Right lobe of liver (tissue), 6 donors: ENCODE results near the gene BANP. TPM values are rescaled to one million over a fixed set of nuclear protein-coding genes. Genes with fewer than 3 reads are reported as not detected.
A peak's percentile ranks its signal among the peaks of the same experiment; 100 is the strongest.
"Not testable (repeated sequence)": the region's sequence is repeated elsewhere in the genome, so short reads cannot be mapped to it uniquely, and the experiment has no call there.

Experiments used
- ATAC-seq, 4 donors: fragments of 200-7000 bp; cut with Tn5 transposase; one replicate each; pipeline ENCODE4 v1.9.1; 2020; ENCODE audit warnings: mild to moderate bottlenecking in 4 of 4, moderate library complexity in 4 of 4
- DNase-seq, 3 donors: peaks; one replicate each; pipeline ENCODE4 v3.0.0-alpha.2; 2020
- H3K27ac ChIP-seq, 3 donors: fragments of 200-600 bp; one replicate each; pipeline ENCODE4 v1.8.0; 2022
- H3K27me3 ChIP-seq, 2 donors: fragments of 200-600 bp; one replicate each; pipeline ENCODE4 v1.8.0; 2022
- H3K36me3 ChIP-seq, 4 donors: fragments of 200-600 bp; sonication (generic) in 1 of 4; one replicate each; pipeline versions ENCODE4 v1.5.1 to v1.8.0; 2017 to 2022; ENCODE audit warnings: control low read depth in 1 of 4
- H3K4me1 ChIP-seq, 4 donors: fragments of 200-600 bp; sonication (generic) in 1 of 4; one replicate each; pipeline versions ENCODE4 v1.5.1 to v1.8.0; 2017 to 2022; ENCODE audit warnings: control low read depth in 1 of 4
- H3K4me3 ChIP-seq, 3 donors: fragments of 200-600 bp; one replicate each; pipeline ENCODE4 v1.8.0; 2022
- H3K9me3 ChIP-seq, 4 donors: fragments of 200-600 bp; sonication (generic) in 1 of 4; one replicate each; pipeline versions ENCODE4 v1.5.1 to v1.8.0; 2017 to 2022; ENCODE audit warnings: control low read depth in 1 of 4
- CTCF ChIP-seq, 4 donors: fragments of 200-600 bp in 3 of 4; fragments of 450-650 bp in 1 of 4; IDR thresholded peaks; one replicate each; pipeline versions ENCODE4 v1.5.1 to v1.8.0; 2016 to 2022; ENCODE audit warnings: antibody characterized with exemption in 4 of 4, mild to moderate bottlenecking in 2 of 4
- POLR2A ChIP-seq: fragments of 450-650 bp; IDR thresholded peaks from one replicate; pipeline ENCODE4 v1.6.1; 2017; ENCODE audit warnings: antibody characterized with exemption, mild to moderate bottlenecking
- WGBS: methylation state at CpG from one replicate; pipeline ENCODE4 v1.1.6; 2018; ENCODE audit warnings: low coverage, low lambda C conversion rate; ENCODE audit not compliant: insufficient coverage; ENCODE audit errors: missing lambda C conversion rate; 5-methylcytosine and 5-hydroxymethylcytosine counted together
- intact Hi-C, 2 donors: fragments of 100-400 bp; cut with DNase I; formaldehyde crosslinking; loops; one replicate each; pipeline versions ENCODE4 v1.11.2 to v1.14.1; 2022
- long read RNA-seq: library from polyadenylated mRNA; unstranded; transcript quantifications from one replicate; pipeline ENCODE4 v2.0.0, GENCODE V29; 2019
- total RNA-seq, 6 experiments: library from RNA; depleted of rRNA in 2 of 6; stranded (reverse); fragments of >200 nt in 2 of 6; fragmentation: NEBNext Ultra II Directional in 3 of 6; extraction: Animal tissue kit (Norgen Biotek cat#: 25700) in 3 of 6; gene quantifications; one replicate each; pipeline versions ENCODE4 v1.1.0 to v1.2.4, GENCODE V29; 2016 to 2023
- donor health status: DM: no; HTN: yes; CAD: no.
- donor health status: DM: no; HTN: no; CAD: no.
- donor health status: DM: no; HTN: no; CAD: no.
- donor health status: DM: no; HTN: yes; CAD: no.
- donor health status: DM: no; HTN: yes; CAD: no.

The BANP gene
- 10 to 100 TPM; 11.2 to 20.7 (median 18.8) TPM for total RNA-seq
- long read RNA-seq, partial matches to known transcripts, result 1 of 2 reads
- long read RNA-seq, other reads (novel, unspliced or antisense), result 1 of 2 reads

GRCh38 chr16:87950765-87951551, at the start of gene BANP:
BANP (plus strand) TSS chr16:87951434; CDS start chr16:87975116, 23,682 bp downstream.
- ATAC-seq (peak; percentile 83 to 93 (median 86)), DNase-seq (peak; percentile 98 to 99 (median 99))
- peaks cover 0 to 41% (median 7%) of the 10 kb centered on the region in 4 donors for H3K4me1 ChIP-seq
- intact Hi-C loops, result no loop called here
- TF ChIP-seq CTCF (IDR thresholded peaks at IDR 0.05) (peak; percentile 27 to 48 (median 35)), POLR2A (peak; percentile 70)
- H3K36me3 ChIP-seq, result no peaks in the 10 kb centered on the region
- peak within 1 kb of the TSS; percentile 81 to 84 (median 82) for H3K4me3 ChIP-seq
- no peaks in the 10 kb centered on the region for H3K9me3 ChIP-seq
- peak within 1 kb of the TSS; percentile 86 to 96 (median 96) for H3K27ac ChIP-seq
- 0% methylated on average over 27 of the region's 73 CpGs for WGBS
- no peaks in the 10 kb centered on the region for H3K27me3 ChIP-seq

GRCh38 chr16:87904963-87905362, 46.3 kb upstream of the BANP start:
- intact Hi-C loops, DNase-seq, H3K9me3 ChIP-seq, H3K27ac ChIP-seq, H3K4me3 ChIP-seq, H3K4me1 ChIP-seq, ATAC-seq, H3K27me3 ChIP-seq: not testable (repeated sequence)
- 40% methylated on average over 1 of the region's 5 CpGs for WGBS
- peaks cover 0 to 18% (median 0%) of the 10 kb centered on the region in 4 donors for H3K36me3 ChIP-seq

GRCh38 chr16:87905521-87905920, 45.7 kb upstream of the BANP start:
- H3K4me3 ChIP-seq, DNase-seq, H3K4me1 ChIP-seq, H3K9me3 ChIP-seq, H3K27ac ChIP-seq, H3K27me3 ChIP-seq, intact Hi-C loops, ATAC-seq: not testable (repeated sequence)
- H3K36me3 ChIP-seq, result peaks cover 0 to 13% (median 0%) of the 10 kb centered on the region in 4 donors
- WGBS, result no CpG with 5 or more reads among the region's 7 CpGs

GRCh38 chr16:87908101-87908500, 43.1 kb upstream of the BANP start:
- H3K9me3 ChIP-seq, H3K27ac ChIP-seq, H3K27me3 ChIP-seq, ATAC-seq, DNase-seq, H3K4me1 ChIP-seq, H3K4me3 ChIP-seq, intact Hi-C loops, H3K36me3 ChIP-seq: not testable (repeated sequence)
- WGBS, result 93% methylated on average over 11 of the region's 11 CpGs

GRCh38 chr16:87909203-87909935, 41.9 kb upstream of the BANP start:
- TF ChIP-seq CTCF (IDR thresholded peaks at IDR 0.05), result peak; percentile 49 to 62 (median 57)
- H3K4me1 ChIP-seq, intact Hi-C loops, H3K27me3 ChIP-seq, H3K27ac ChIP-seq, H3K9me3 ChIP-seq, H3K36me3 ChIP-seq, H3K4me3 ChIP-seq: not testable (repeated sequence)
- peak; percentile 38 to 62 (median 50) for ATAC-seq
- peak in 1 of 3 donors; percentile 54 for DNase-seq
- WGBS, result 82% methylated on average over 10 of the region's 36 CpGs

GRCh38 chr16:87911106-87911763, 40.0 kb upstream of the BANP start:
- H3K9me3 ChIP-seq, H3K4me1 ChIP-seq, H3K27me3 ChIP-seq, H3K4me3 ChIP-seq, H3K36me3 ChIP-seq, intact Hi-C loops: not testable (repeated sequence)
- peak overlapping the region in 2 of 3 donors; percentile 50 to 76 for H3K27ac ChIP-seq
- 32% methylated on average over 8 of the region's 23 CpGs for WGBS
- ATAC-seq, result peak; percentile 60 to 88 (median 83)
- DNase-seq, result peak; percentile 64 to 86 (median 71)

GRCh38 chr16:87912691-87913090, 38.5 kb upstream of the BANP start:
- H3K27me3 ChIP-seq, H3K36me3 ChIP-seq, intact Hi-C loops, H3K27ac ChIP-seq, H3K9me3 ChIP-seq, H3K4me1 ChIP-seq, ATAC-seq, H3K4me3 ChIP-seq, DNase-seq: not testable (repeated sequence)
- 82% methylated on average over 8 of the region's 18 CpGs for WGBS

GRCh38 chr16:87914021-87914725, 37.1 kb upstream of the BANP start:
- H3K27me3 ChIP-seq, intact Hi-C loops, DNase-seq, H3K27ac ChIP-seq, ATAC-seq, H3K9me3 ChIP-seq, H3K36me3 ChIP-seq, H3K4me1 ChIP-seq, H3K4me3 ChIP-seq: not testable (repeated sequence)
- WGBS, result 67% methylated on average over 7 of the region's 27 CpGs
